HL-60 (cell line): ENCODE measurements around the gene APBA2.

Source experiments
- POLR2AphosphoS5 ChIP-seq: IDR thresholded peaks from 2 replicates; pipeline ENCODE4 v1.6.1; 2012; ENCODE audit warnings: low read depth
- TF ChIP-seq, protein P1 (sequence below): IDR thresholded peaks from one replicate; pipeline ENCODE4 v1.5.1; 2011; ENCODE audit warnings: low read length, control low read depth, inconsistent platforms; ENCODE audit not compliant: insufficient read depth

DNA sequence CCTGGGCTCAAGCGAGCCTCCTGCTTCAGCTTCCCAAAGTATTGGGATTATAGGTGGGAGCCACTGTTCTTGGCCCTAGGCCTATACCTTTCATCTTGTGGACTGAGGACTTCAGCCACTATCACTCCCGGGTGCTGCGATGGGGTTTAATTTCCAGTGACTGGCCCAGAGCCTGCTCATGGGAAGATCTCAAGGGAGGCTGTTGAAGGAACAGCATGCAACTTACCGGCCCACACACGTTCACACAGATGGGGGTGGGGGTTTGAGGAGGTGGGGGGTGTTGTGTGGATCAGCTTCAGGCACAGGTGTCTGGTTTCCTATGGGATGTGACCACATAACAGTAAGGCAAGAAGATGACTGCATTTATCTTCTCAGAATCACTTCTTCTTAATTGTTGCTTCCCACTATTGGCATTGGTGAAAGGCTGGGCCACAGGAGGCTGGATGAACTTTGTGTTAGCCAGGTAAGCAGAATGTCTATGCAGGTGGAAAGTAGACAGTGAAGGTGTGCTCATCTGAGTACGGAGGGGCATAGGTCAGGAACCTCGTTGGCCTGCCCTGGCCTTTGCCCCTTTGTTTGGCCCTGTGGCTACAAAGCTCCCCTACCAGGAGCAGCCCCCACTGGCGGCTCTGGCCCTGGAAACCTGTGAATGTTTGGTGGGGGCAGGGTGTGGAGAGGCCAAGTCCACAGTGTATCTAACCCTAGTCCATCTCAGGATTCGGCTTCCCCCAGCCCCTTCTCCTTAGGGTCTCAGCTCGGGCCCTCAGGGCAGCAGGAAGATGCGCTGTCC is 1.4 kb upstream of the APBA2 start:
- TF ChIP-seq, protein P1, sequence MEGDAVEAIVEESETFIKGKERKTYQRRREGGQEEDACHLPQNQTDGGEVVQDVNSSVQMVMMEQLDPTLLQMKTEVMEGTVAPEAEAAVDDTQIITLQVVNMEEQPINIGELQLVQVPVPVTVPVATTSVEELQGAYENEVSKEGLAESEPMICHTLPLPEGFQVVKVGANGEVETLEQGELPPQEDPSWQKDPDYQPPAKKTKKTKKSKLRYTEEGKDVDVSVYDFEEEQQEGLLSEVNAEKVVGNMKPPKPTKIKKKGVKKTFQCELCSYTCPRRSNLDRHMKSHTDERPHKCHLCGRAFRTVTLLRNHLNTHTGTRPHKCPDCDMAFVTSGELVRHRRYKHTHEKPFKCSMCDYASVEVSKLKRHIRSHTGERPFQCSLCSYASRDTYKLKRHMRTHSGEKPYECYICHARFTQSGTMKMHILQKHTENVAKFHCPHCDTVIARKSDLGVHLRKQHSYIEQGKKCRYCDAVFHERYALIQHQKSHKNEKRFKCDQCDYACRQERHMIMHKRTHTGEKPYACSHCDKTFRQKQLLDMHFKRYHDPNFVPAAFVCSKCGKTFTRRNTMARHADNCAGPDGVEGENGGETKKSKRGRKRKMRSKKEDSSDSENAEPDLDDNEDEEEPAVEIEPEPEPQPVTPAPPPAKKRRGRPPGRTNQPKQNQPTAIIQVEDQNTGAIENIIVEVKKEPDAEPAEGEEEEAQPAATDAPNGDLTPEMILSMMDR, result no peak
- no peak for TF ChIP-seq POLR2AphosphoS5
